HCT116 (cell line): Measurements from ENCODE around the gene FRMPD4. TPM values are rescaled to one million over a fixed set of nuclear protein-coding genes. Genes with fewer than 3 reads are reported as not detected.

Experiments used
- ATAC-seq: fragments of 200-7000 bp; cut with Tn5 transposase; 2 replicates; pipeline ENCODE4 v1.9.1; 2020; ENCODE audit warnings: mild to moderate bottlenecking, moderate library complexity
- BruUV-seq: library from RNA; stranded (reverse); fragments of 400-500 nt; replicated peaks from 2 replicates; lab custom pipeline; 2021; lab: Mats Ljungman, UMichigan
- CTCF ChIA-PET: fragments of 300-600 bp; sonication (Branson Sonifier 250); formaldehyde crosslinking; loops from one replicate; lab custom pipeline; 2021; ENCODE audit warnings: antibody characterized with exemption; lab: Charles Lee
- POLR2A ChIA-PET: fragments of 300-600, 350-600 bp; sonication (Branson Sonifier 250); formaldehyde crosslinking; loops from one replicate; lab custom pipeline; 2021; ENCODE audit warnings: antibody characterized with exemption; lab: Charles Lee
- RAD21 ChIA-PET, 2 experiments: fragments of 300-600 bp; sonication (Branson Sonifier 250); formaldehyde crosslinking; loops; one replicate each; lab custom pipeline; 2023; ENCODE audit warnings: low total read pairs in 2 of 2; ENCODE audit not compliant: uncharacterized antibody in 2 of 2, unreplicated experiment in 2 of 2, low non-redundant PET in 1 of 2; lab: Charles Lee
- DNase-seq: peaks from one replicate; pipeline ENCODE4 v3.0.0-alpha.2; 2010; ENCODE audit warnings: low read depth, low spot score
- H2AFZ ChIP-seq: fragments of 200-600 bp; shearing (Covaris generic), sonication (generic); 2 replicates; pipeline ENCODE4 v1.6.1; 2017; ENCODE audit warnings: low read depth, mixed run types, mixed read lengths, antibody characterized with exemption, low read length; ENCODE audit not compliant: poor library complexity, severe bottlenecking
- H3K27ac ChIP-seq: 2 replicates; pipeline ENCODE4 v1.5.1; 2012; ENCODE audit warnings: low read depth, low read length
- H3K27me3 ChIP-seq: fragments of 200-600 bp; sonication (generic); 2 replicates; pipeline ENCODE4 v1.6.1; 2016; ENCODE audit warnings: mixed run types, low read length, mixed read lengths; ENCODE audit not compliant: insufficient read depth
- H3K36me3 ChIP-seq, 2 experiments: fragments of 200-500 bp in 1 of 2; fragments of 200-600 bp in 1 of 2; sonication (Bioruptor generic) in 1 of 2; sonication (generic) in 1 of 2; 2 replicates each; pipeline versions ENCODE4 v1.5.1 to v1.6.1; 2014 to 2016; ENCODE audit warnings: low read length in 2 of 2, inconsistent platforms in 1 of 2, mixed read lengths in 1 of 2, mixed run types in 1 of 2; ENCODE audit not compliant: insufficient read depth in 2 of 2, control insufficient read depth in 1 of 2
- H3K4me1 ChIP-seq, 2 experiments: fragments of 200-600 bp in 1 of 2; sonication (generic) in 1 of 2; 2 replicates each; pipeline versions ENCODE4 v1.5.1 to v1.6.1; 2012 to 2017; ENCODE audit warnings: low read length in 2 of 2, inconsistent platforms in 1 of 2, mild to moderate bottlenecking in 1 of 2, mixed read lengths in 1 of 2, mixed run types in 1 of 2, moderate library complexity in 1 of 2; ENCODE audit not compliant: insufficient read depth in 2 of 2, control insufficient read depth in 1 of 2
- H3K4me2 ChIP-seq: fragments of 200-600 bp; sonication (generic); 2 replicates; pipeline ENCODE4 v1.6.1; 2017; ENCODE audit warnings: mixed run types, low read length, mixed read lengths
- H3K4me3 ChIP-seq, 2 experiments: fragments of 200-600 bp in 1 of 2; sonication (generic) in 1 of 2; replicated peaks in 1 of 2; 2 replicates each; pipeline ENCODE4 v1.5.1; 2011 to 2016; ENCODE audit warnings: low read length in 2 of 2, control low read depth in 1 of 2, low read depth in 1 of 2, mild to moderate bottlenecking in 1 of 2, mixed read lengths in 1 of 2, mixed run types in 1 of 2
- H3K79me2 ChIP-seq: fragments of 200-600 bp; sonication (generic); 2 replicates; pipeline ENCODE4 v1.6.1; 2017; ENCODE audit warnings: mild to moderate bottlenecking, mixed run types, low read length, moderate library complexity, mixed read lengths; ENCODE audit not compliant: insufficient read depth
- H3K9ac ChIP-seq: fragments of 200-600 bp; sonication (generic); 2 replicates; pipeline ENCODE4 v1.6.1; 2016; ENCODE audit warnings: low read length, mixed read lengths
- H3K9me2 ChIP-seq: fragments of 200-600 bp; sonication (generic), shearing (Covaris generic); 2 replicates; pipeline ENCODE4 v1.6.1; 2017; ENCODE audit warnings: mixed run types, mild to moderate bottlenecking, moderate library complexity; ENCODE audit not compliant: insufficient read depth
- H3K9me3 ChIP-seq, 2 experiments: fragments of 200-500 bp in 1 of 2; fragments of 200-600 bp in 1 of 2; sonication (Bioruptor generic) in 1 of 2; sonication (generic) in 1 of 2; 2 replicates each; pipeline ENCODE4 v1.6.1; 2014 to 2017; ENCODE audit warnings: low read length in 2 of 2, mixed read lengths in 2 of 2, inconsistent platforms in 1 of 2, low read depth in 1 of 2, mild to moderate bottlenecking in 1 of 2, mixed run types in 1 of 2, moderate library complexity in 1 of 2; ENCODE audit not compliant: control insufficient read depth in 1 of 2, insufficient read depth in 1 of 2
- H4K20me1 ChIP-seq: fragments of 200-600 bp; sonication (generic), shearing (Covaris generic); 2 replicates; pipeline ENCODE4 v1.6.1; 2017; ENCODE audit warnings: mixed run types, mild to moderate bottlenecking, moderate library complexity; ENCODE audit not compliant: insufficient read depth
- CEBPB ChIP-seq: IDR thresholded peaks from 2 replicates; pipeline ENCODE4 v1.6.1; 2012; ENCODE audit warnings: low read depth
- EGR1 ChIP-seq: IDR thresholded peaks from 2 replicates; pipeline ENCODE4 v1.6.1; 2012; ENCODE audit warnings: low read depth
- JUND ChIP-seq: IDR thresholded peaks from 2 replicates; pipeline ENCODE4 v1.6.1; 2012
- POLR2A ChIP-seq: IDR thresholded peaks from 2 replicates; pipeline ENCODE4 v1.7.0; 2011; ENCODE audit warnings: borderline replicate concordance; ENCODE audit not compliant: insufficient read depth, insufficient read length; ENCODE audit errors: extremely low read depth
- POLR2AphosphoS5 ChIP-seq: IDR thresholded peaks from 2 replicates; pipeline ENCODE4 v1.6.1; 2011; ENCODE audit warnings: mild to moderate bottlenecking, low read depth, low read length, moderate library complexity
- RAD21 ChIP-seq: IDR thresholded peaks from 2 replicates; pipeline ENCODE4 v1.6.1; 2012; ENCODE audit warnings: low read depth, mild to moderate bottlenecking
- SIN3A ChIP-seq: IDR thresholded peaks from 2 replicates; pipeline ENCODE4 v1.6.1; 2012; ENCODE audit warnings: low read depth
- ZFX ChIP-seq: fragments of 450-650 bp; IDR thresholded peaks from 2 replicates; pipeline ENCODE4 v1.6.1; 2017
- intact Hi-C: fragments of 100-400 bp; cut with micrococcal nuclease; formaldehyde crosslinking; loops from 2 replicates; pipeline ENCODE4 v1.10.0; 2022
- total RNA-seq: library from RNA; stranded (reverse); gene quantifications from one replicate; pipeline ENCODE4 v1.2.1, GENCODE V29; 2021; ENCODE audit not compliant: unreplicated experiment
- TF ChIP-seq, protein P1 (sequence below): IDR thresholded peaks from 2 replicates; pipeline ENCODE4 v1.6.1; 2012; ENCODE audit warnings: low read depth
- TF ChIP-seq, protein P2 (sequence below): IDR thresholded peaks from 2 replicates; pipeline ENCODE4 v1.6.1; 2012
- TF ChIP-seq, protein P3 (sequence below), 3 experiments: fragments of 200-600 bp in 1 of 3; sonication (generic) in 1 of 3; IDR thresholded peaks in 2 of 3; conservative IDR thresholded peaks in 1 of 3; 2 replicates each; pipeline ENCODE4 v1.5.1; 2012 to 2017; ENCODE audit warnings: low read depth in 2 of 3, low read length in 2 of 3, antibody characterized with exemption in 1 of 3, borderline replicate concordance in 1 of 3, control low read depth in 1 of 3, mild to moderate bottlenecking in 1 of 3, mixed read lengths in 1 of 3, mixed run types in 1 of 3, moderate library complexity in 1 of 3; ENCODE audit not compliant: insufficient read depth in 1 of 3

Gene FRMPD4
- total RNA-seq, 1 experiment from 2014 or later = not detected

DNA sequence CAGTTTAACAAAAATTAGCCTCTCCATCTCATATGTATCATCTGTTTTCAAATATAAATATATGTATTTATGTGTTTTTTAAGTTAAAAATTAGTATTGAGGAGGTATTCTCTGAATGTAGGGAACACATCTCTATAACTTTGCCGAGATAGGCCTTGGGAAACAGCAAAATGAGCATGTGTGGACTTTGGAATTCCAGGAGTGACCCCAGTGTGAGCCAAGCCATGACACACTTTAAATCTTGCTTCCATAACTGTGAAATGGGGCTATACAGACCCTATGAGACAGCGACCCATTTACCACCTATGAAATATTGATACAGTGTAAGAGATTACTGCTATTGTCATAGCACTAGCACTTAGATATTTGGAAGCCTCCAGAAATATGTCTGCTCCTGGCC, 58.8 kb downstream of the FRMPD4 start:
- Histone ChIP-seq H4K20me1 (no peaks in the 10 kb centered on the region), H3K9me2 (no peaks in the 10 kb centered on the region), H2AFZ (no peak overlapping the region), H3K36me3 (no peaks in the 10 kb centered on the region), H3K79me2 (no peaks in the 10 kb centered on the region), H3K27ac (no peak overlapping the region), H3K9me3 (no peaks in the 10 kb centered on the region), H3K27me3 (no peaks in the 10 kb centered on the region), H3K4me3 (no peak overlapping the region), H3K4me2 (no peak overlapping the region), H3K4me1 (no peaks in the 10 kb centered on the region), H3K9ac (no peak overlapping the region)
- ATAC-seq (no peak), DNase-seq (no peak)
- intact Hi-C loops = no loop called here
- POLR2A ChIA-PET = no interaction called here
- CTCF ChIA-PET = no interaction called here
- no TSS peak for BruUV-seq
- RAD21 ChIA-PET = no interaction called here
- TF ChIP-seq EGR1 (no peak), SIN3A (no peak), CEBPB (no peak), RAD21 (no peak), POLR2AphosphoS5 (no peak), JUND (no peak), ZFX (no peak), POLR2A (no peak)
- TF ChIP-seq, protein P1, sequence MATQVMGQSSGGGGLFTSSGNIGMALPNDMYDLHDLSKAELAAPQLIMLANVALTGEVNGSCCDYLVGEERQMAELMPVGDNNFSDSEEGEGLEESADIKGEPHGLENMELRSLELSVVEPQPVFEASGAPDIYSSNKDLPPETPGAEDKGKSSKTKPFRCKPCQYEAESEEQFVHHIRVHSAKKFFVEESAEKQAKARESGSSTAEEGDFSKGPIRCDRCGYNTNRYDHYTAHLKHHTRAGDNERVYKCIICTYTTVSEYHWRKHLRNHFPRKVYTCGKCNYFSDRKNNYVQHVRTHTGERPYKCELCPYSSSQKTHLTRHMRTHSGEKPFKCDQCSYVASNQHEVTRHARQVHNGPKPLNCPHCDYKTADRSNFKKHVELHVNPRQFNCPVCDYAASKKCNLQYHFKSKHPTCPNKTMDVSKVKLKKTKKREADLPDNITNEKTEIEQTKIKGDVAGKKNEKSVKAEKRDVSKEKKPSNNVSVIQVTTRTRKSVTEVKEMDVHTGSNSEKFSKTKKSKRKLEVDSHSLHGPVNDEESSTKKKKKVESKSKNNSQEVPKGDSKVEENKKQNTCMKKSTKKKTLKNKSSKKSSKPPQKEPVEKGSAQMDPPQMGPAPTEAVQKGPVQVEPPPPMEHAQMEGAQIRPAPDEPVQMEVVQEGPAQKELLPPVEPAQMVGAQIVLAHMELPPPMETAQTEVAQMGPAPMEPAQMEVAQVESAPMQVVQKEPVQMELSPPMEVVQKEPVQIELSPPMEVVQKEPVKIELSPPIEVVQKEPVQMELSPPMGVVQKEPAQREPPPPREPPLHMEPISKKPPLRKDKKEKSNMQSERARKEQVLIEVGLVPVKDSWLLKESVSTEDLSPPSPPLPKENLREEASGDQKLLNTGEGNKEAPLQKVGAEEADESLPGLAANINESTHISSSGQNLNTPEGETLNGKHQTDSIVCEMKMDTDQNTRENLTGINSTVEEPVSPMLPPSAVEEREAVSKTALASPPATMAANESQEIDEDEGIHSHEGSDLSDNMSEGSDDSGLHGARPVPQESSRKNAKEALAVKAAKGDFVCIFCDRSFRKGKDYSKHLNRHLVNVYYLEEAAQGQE = no peak
- TF ChIP-seq, protein P2, sequence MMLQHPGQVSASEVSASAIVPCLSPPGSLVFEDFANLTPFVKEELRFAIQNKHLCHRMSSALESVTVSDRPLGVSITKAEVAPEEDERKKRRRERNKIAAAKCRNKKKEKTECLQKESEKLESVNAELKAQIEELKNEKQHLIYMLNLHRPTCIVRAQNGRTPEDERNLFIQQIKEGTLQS = no peak
- TF ChIP-seq, protein P3, sequence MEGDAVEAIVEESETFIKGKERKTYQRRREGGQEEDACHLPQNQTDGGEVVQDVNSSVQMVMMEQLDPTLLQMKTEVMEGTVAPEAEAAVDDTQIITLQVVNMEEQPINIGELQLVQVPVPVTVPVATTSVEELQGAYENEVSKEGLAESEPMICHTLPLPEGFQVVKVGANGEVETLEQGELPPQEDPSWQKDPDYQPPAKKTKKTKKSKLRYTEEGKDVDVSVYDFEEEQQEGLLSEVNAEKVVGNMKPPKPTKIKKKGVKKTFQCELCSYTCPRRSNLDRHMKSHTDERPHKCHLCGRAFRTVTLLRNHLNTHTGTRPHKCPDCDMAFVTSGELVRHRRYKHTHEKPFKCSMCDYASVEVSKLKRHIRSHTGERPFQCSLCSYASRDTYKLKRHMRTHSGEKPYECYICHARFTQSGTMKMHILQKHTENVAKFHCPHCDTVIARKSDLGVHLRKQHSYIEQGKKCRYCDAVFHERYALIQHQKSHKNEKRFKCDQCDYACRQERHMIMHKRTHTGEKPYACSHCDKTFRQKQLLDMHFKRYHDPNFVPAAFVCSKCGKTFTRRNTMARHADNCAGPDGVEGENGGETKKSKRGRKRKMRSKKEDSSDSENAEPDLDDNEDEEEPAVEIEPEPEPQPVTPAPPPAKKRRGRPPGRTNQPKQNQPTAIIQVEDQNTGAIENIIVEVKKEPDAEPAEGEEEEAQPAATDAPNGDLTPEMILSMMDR (IDR thresholded peaks at IDR 0.05 in 2 of 3, conservative IDR thresholded peaks at IDR 0.05 in 1 of 3; ENCODE audit: borderline replicate concordance in 1 of 3, insufficient read depth in 1 of 3, low read depth in 2 of 3, low read length in 2 of 3) = no peak
